HG03095 (cell line): ENCODE measurements around the gene OXNAD1.

Experiments
- ATAC-seq: cut with Tn5 transposase; IDR thresholded peaks from one replicate; pipeline ENCODE4 v1.9.1; 2021; ENCODE audit warnings: moderate library complexity; ENCODE audit not compliant: unreplicated experiment

Gene OXNAD1

GRCh38 chr3:16352428-16352827 lies 87.4 kb downstream of the OXNAD1 start:
- no peak for ATAC-seq

DNA sequence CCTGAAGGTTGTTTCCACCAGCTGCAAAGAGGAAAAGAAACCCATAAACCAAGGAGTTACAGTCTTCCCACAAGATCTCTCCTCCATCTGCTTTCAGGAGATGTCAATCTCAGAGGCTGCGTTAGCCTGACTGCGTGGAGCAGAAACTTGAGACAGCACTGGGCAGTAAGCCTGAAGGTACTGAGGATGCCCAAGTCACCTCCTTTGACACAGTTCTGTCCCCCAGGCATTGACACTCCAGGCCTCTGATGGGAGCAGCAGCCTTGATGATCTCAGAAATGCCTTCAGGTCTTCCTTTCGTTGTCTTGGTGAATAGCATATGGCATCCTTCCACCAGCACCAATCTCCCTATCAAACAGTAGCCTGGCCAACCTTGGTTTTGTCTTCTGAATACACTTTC lies 89.3 kb downstream of the OXNAD1 start:
- no peak for ATAC-seq
